GM12873 (cell line): ENCODE measurements around the gene ZNF507.

Source experiments
- CTCF ChIP-seq: IDR thresholded peaks from 2 replicates; pipeline ENCODE4 v1.5.1; 2012; ENCODE audit warnings: low read depth, mild to moderate bottlenecking, moderate library complexity, low read length, control low read depth; ENCODE audit not compliant: insufficient read depth; ENCODE audit errors: missing control alignments

Gene ZNF507

DNA sequence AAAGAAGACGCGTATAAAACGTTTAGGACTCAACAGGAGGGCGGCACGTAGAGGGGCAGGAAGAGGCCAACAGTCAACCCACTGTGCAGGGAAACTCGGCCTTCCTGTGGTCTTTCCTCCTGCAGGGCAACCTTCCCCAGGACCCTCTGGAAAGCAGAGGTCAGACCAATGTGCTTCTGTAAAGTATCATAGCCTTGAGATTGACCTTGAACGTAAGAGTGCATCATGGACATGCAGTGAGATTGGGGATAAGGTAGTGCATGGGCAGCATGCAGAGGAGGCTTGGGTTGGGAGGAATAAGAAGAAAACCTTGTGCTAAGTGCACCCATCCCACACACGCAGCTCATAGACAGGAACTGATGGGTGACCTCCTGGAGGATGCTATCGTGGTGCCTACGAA lies 34.0 kb upstream of the ZNF507 start:
- no peak for TF ChIP-seq CTCF

GRCh38 chr19:32313569-32314265 lies 31.7 kb upstream of the ZNF507 start:
- no peak for TF ChIP-seq CTCF

GRCh38 chr19:32316034-32316433 lies 29.4 kb upstream of the ZNF507 start:
- TF ChIP-seq CTCF: no peak

DNA sequence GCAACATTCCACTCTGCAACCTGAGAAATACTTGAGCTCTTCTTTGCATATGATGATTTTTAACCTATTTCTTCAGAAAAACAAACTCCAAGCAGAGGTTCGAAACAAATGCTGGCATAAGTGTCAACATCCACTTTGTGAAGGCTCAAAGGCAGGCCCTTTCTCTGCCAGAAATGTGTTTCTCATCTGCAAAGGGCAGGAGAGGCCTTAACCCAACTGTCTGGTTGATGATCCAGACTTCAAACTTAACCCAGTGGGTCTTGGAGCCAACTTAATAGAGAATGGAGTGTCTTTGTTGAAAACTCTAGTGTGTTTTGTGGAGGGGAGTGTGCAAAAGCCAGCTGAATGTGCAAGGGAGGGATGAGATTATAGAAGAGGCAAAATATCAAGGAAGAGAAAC lies 28.3 kb upstream of the ZNF507 start:
- TF ChIP-seq CTCF: no peak

DNA sequence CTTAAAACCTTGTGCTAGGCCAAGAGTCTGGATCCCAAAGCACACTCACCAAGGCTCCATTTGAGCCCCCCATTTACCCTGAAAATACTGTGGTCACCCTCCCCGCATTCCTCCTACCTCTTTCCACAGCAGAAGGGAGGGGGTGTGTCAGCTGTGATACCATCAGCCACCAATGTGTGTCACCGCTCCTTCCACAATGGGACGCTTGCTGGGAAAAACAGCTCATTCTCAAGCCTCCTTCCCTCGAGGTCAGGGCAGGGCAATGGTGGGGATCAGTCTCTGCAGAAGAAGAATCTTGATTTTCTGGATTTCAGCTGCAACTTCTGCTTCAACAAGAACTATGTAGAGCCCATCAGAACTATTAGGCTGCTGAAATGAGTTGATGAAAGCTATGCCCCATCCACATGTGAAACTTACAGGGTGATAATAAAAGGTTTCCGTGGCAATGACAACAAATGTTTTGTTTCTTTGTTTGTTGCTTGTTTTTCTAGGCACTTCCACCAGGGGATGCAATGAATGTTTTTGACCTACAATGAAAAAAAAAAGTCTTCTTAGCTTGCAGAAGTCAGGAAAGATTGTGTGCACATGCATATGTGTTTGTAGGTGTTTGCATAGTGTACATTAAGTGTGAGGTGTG lies 26.4 kb upstream of the ZNF507 start:
- peak; percentile 39 for TF ChIP-seq CTCF

DNA sequence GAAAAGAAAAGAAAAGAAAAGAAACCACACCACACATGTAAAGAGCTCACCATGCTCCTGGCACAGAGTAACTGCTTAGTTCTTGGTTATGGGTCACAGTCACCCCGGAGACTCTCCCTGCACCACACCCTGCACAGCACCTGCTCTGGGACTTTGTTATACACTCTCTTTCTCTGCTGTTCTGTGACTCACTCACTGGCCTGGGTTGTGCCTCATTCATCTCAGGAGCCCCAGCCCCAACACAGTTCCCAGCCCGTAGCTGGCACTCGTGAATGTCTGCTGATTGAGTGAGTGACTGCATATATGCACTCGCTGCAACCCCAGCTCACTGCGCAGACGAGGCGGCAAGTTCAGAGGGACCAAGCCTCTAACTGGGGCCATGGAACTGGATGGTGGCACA lies 22.9 kb upstream of the ZNF507 start:
- TF ChIP-seq CTCF: no peak

DNA sequence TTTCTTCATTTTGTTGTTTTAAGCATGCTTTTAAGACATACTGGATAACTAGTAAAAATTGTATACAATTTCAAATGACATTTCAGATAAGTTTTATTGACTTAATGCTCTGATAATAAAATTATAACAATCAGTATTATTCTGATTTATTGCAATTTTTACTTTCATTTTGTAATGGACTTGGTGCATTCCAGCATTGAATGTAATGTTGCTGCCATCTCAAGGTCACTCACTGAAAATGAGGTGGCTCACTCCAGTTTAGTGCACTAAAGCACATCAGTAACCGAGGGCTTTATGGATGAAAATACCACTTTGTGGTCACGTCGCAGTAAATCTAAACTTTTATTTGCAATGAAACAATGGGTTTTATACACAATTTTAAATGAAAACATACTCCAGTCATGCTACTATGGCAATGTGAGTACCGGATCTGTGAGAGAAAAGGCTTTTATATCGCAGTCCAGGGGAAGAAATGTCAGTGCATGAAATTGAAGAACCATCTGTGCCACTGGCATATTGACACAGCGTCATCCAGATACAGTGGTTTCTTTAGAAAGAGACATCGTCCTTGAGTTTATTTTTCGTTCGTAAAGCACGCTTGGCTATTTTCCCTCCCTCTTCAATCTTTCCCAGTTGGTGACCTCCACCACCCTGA lies 20.7 kb upstream of the ZNF507 start:
- TF ChIP-seq CTCF: no peak
